Ramos (cell line): ENCODE results near the gene ZNF471.

Source experiments
- in situ Hi-C: fragments of 300-500 bp; cut with MboI; formaldehyde crosslinking; loops from one replicate; pipeline ENCODE4 v1.14.3; 2022; ENCODE audit warnings: low sequenced_read_pairs; ENCODE audit not compliant: unreplicated experiment

The ZNF471 gene

DNA sequence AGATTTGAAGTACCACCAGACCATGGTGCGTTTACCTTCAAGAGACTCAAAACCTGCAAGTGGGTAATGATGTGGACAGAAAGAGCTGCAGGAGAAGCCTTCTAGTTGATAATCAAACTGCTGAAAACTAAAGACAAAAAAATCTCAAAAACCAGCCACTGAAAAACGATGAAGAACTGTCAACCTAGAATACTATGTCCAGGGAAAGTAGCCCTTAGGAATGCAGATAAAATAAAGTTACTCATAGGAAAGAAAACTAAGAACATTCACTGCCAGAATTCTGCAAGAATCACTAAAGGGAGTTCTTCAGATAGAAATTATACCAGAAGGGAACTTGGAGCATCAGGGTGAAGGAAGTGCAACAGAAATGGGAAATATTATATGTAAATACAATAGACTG lies 64.9 kb downstream of the ZNF471 start:
- in situ Hi-C loops = no loop called here

DNA sequence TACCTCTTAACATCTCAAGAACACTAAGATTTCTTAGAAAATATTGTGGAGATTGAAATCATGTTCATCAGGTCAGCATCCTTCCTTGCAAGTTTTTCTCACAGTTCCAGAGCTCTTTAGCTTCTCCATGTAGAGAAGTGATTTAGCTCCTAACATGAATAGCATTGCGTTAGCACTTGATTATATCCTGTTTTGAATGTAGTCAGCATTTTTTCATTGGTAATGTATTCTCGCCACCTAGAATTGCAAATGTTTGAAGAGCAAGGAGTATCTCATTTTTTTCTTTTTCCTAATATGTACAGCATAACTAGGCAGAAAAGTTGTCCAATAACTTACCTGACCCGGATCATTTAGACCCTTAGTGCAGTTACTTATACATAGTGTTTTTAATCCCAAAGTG lies 66.3 kb downstream of the ZNF471 start:
- in situ Hi-C loops = no loop called here

DNA sequence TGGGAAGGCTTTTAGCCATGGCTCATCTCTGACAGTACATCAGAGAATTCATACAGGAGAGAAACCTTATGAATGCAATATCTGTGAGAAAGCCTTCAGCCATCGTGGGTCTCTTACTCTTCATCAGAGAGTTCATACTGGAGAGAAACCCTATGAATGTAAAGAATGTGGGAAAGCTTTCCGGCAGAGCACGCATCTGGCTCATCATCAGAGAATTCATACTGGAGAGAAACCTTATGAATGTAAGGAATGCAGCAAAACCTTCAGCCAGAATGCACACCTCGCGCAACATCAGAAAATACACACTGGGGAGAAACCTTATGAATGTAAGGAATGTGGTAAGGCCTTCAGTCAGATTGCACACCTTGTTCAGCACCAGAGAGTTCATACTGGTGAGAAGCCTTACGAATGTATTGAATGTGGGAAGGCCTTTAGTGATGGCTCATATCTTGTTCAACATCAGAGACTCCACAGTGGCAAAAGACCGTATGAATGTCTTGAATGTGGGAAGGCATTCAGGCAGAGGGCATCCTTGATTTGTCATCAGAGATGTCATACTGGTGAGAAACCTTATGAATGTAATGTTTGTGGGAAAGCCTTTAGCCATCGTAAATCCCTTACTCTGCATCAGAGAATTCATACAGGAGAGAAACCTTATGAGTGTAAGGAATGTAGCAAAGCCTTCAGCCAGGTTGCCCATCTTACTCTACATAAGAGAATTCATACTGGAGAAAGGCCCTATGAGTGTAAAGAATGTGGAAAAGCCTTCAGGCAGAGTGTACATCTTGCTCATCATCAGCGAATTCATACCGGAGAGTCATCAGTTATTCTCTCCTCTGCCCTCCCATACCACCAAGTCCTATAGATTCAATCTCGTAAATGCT lies 70.3 kb downstream of the ZNF471 start:
- in situ Hi-C loops = no loop called here
